Tibial artery (tissue), 4 donors: ENCODE results near the gene SRGAP2B.
A peak's percentile ranks its signal among the peaks of the same experiment; 100 is the strongest.
"Not testable (repeated sequence)": the region's sequence is repeated elsewhere in the genome, so short reads cannot be mapped to it uniquely, and the experiment has no call there.

Experiments used
- DNase-seq, 2 donors: peaks; one replicate each; pipeline ENCODE4 v3.0.0-alpha.2; 2019
- H3K27ac ChIP-seq, 2 donors: fragments of 200-600 bp; sonication (generic) in 1 of 2; 1 replicate in 1 of 2; 2 replicates in 1 of 2; pipeline ENCODE4 v1.5.1; 2018 to 2019; ENCODE audit warnings: mild to moderate bottlenecking in 1 of 2
- H3K27me3 ChIP-seq, 2 donors: fragments of 200-600 bp; sonication (generic) in 1 of 2; one replicate each; pipeline versions ENCODE4 v1.5.1 to v1.6.0; 2016 to 2019
- H3K36me3 ChIP-seq, 3 donors: fragments of 200-600 bp; sonication (generic) in 2 of 3; one replicate each; pipeline ENCODE4 v1.5.1; 2016 to 2019; ENCODE audit warnings: mild to moderate bottlenecking in 2 of 3
- H3K4me1 ChIP-seq, 4 donors: fragments of 200-600 bp; sonication (generic) in 2 of 4; 1 replicate in 3 of 4; 2 replicates in 1 of 4; pipeline ENCODE4 v1.5.1; 2016 to 2019
- H3K4me3 ChIP-seq, 2 donors: fragments of 200-600 bp; sonication (generic) in 1 of 2; 1 replicate in 1 of 2; 2 replicates in 1 of 2; pipeline ENCODE4 v1.5.1; 2018 to 2019; ENCODE audit warnings: mild to moderate bottlenecking in 2 of 2
- H3K9me3 ChIP-seq, 3 donors: fragments of 200-600 bp; sonication (generic) in 1 of 3; one replicate each; pipeline ENCODE4 v1.5.1; 2016 to 2019
- intact Hi-C: fragments of 100-400 bp; cut with DNase I; formaldehyde crosslinking; loops from one replicate; pipeline ENCODE4 v1.15.0; 2023; ENCODE audit warnings: low total_unique reads

Gene SRGAP2B

GRCh38 chr1:145114560-145115057 is 19.5 kb upstream of the SRGAP2B start:
- H3K9me3 ChIP-seq, H3K4me3 ChIP-seq, DNase-seq, H3K27ac ChIP-seq, H3K36me3 ChIP-seq, H3K27me3 ChIP-seq, intact Hi-C loops, H3K4me1 ChIP-seq: not testable (repeated sequence)

DNA sequence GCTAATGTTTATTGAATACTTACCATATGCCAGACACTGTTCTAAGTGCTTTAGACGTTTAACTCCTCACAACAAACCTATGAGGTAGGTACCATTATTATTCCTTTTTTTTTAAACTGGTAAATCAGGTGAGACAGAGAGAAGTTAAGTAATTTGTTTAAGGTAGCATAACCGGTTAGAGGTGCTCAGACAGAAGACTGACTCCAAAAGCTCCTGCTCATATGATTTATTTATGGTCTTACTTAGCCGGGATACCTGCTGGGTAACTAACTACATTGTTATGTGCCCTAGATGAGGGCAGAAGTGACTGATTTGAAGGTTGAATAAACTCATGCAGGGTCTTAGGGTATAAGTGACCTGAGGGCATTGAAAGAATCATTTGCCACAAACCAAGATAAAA is 17.6 kb upstream of the SRGAP2B start:
- H3K4me1 ChIP-seq, intact Hi-C loops, H3K36me3 ChIP-seq, H3K9me3 ChIP-seq, DNase-seq, H3K4me3 ChIP-seq, H3K27ac ChIP-seq, H3K27me3 ChIP-seq: not testable (repeated sequence)

GRCh38 chr1:145111674-145112073 is 16.5 kb upstream of the SRGAP2B start:
- H3K4me1 ChIP-seq, H3K27me3 ChIP-seq, DNase-seq, H3K36me3 ChIP-seq, intact Hi-C loops, H3K27ac ChIP-seq, H3K9me3 ChIP-seq, H3K4me3 ChIP-seq: not testable (repeated sequence)

- H3K27me3 ChIP-seq, H3K4me3 ChIP-seq, H3K36me3 ChIP-seq, H3K27ac ChIP-seq, H3K4me1 ChIP-seq, H3K9me3 ChIP-seq, DNase-seq, intact Hi-C loops: not testable (repeated sequence)
Observed at GRCh38 chr1:145103294-145103693, 8.2 kb upstream of the SRGAP2B start.

- H3K27ac ChIP-seq, H3K4me3 ChIP-seq, intact Hi-C loops, H3K27me3 ChIP-seq, H3K9me3 ChIP-seq, H3K4me1 ChIP-seq, DNase-seq, H3K36me3 ChIP-seq: not testable (repeated sequence)
Observed at GRCh38 chr1:145101725-145102124, 6.6 kb upstream of the SRGAP2B start.

DNA sequence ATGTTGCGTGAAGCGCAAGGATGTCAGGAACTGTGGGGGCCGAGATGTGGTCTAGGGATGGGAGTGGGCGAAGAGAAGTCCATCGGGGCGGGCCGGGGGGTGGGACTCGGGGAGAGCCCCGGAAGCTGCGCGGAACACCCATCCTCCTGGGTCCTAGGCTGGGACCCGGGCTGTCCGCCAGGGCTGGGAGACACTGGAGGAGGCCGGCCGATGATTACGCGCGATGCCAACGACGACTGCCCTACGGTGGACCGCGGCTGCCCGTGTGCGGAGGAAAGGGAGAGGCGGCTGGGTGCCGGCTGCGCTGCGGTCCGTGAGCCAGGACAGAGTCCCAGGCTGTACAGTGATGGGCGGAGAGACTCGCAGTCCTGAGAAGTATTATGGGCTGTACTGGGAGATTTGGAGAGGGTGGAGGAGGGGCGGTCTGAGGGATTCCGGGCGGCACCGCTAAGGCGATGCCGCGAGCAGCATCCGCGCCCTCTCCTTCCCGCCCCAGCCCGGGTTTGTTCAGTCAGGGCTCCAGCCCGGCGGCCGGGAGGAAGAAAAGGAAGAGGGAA is 395 bp downstream of the SRGAP2B start:
- H3K36me3 ChIP-seq, H3K9me3 ChIP-seq, H3K4me1 ChIP-seq, intact Hi-C loops, H3K27me3 ChIP-seq: not testable (repeated sequence)
- H3K4me3 ChIP-seq, result peak overlapping the region; percentile 44 to 49
- DNase-seq, result peak; percentile 6 to 66
- peak overlapping the region in 1 of 2 donors; percentile 67 for H3K27ac ChIP-seq

- Histone ChIP-seq H3K4me3 (peak overlapping the region in 1 of 2 donors; percentile 52), H3K27ac (peak overlapping the region in 1 of 2 donors; percentile 59)
- H3K27me3 ChIP-seq, H3K9me3 ChIP-seq, H3K4me1 ChIP-seq, H3K36me3 ChIP-seq, intact Hi-C loops: not testable (repeated sequence)
- DNase-seq, result peak in 1 of 2 donors; percentile 82
Observed at GRCh38 chr1:145093517-145094149, 1.5 kb downstream of the SRGAP2B start.

GRCh38 chr1:145082483-145083255 is 12.5 kb downstream of the SRGAP2B start:
- H3K4me1 ChIP-seq, intact Hi-C loops, H3K36me3 ChIP-seq, H3K27me3 ChIP-seq, DNase-seq, H3K4me3 ChIP-seq, H3K9me3 ChIP-seq, H3K27ac ChIP-seq: not testable (repeated sequence)

DNA sequence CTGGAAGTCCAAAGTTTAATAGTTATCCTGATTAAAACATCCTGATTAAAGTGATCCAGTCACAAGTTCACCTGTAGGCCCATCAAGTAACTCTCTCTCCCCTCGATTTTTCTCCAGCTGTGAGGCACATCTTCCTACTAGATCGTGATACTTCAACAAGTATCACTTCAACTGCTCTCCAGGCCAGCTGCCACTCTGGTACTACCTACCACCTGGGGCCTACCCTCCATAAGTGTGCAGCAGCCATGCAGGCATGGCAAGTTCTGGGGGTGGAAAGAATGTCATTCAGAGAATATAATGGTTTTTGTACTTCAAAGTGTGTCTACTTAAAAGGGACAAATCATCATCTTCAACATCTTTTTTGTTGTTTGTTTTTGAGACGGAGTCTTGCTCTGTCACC is 14.9 kb downstream of the SRGAP2B start:
- H3K27ac ChIP-seq, H3K4me1 ChIP-seq, H3K27me3 ChIP-seq, H3K36me3 ChIP-seq, H3K4me3 ChIP-seq, intact Hi-C loops, H3K9me3 ChIP-seq, DNase-seq: not testable (repeated sequence)

DNA sequence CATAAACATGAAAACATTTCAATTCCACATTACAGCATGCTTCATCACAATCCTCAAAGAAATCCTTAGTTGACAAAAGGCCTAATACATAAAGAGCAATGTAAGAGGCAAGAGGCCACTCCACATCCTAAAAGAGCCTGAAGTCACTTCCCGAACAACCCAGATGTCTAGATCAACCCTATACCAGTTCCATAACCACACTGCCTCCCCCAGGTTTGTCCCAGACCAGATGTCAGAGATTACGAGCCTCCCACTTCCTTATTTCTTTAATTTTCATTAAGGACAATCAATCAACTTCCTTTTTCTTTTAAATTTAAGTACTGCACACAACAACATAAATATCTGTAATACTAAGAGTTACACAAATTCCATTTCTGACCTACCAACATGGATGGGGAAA is 15.4 kb downstream of the SRGAP2B start:
- H3K27me3 ChIP-seq, H3K36me3 ChIP-seq, H3K4me3 ChIP-seq, intact Hi-C loops, H3K27ac ChIP-seq, H3K9me3 ChIP-seq, DNase-seq, H3K4me1 ChIP-seq: not testable (repeated sequence)

DNA sequence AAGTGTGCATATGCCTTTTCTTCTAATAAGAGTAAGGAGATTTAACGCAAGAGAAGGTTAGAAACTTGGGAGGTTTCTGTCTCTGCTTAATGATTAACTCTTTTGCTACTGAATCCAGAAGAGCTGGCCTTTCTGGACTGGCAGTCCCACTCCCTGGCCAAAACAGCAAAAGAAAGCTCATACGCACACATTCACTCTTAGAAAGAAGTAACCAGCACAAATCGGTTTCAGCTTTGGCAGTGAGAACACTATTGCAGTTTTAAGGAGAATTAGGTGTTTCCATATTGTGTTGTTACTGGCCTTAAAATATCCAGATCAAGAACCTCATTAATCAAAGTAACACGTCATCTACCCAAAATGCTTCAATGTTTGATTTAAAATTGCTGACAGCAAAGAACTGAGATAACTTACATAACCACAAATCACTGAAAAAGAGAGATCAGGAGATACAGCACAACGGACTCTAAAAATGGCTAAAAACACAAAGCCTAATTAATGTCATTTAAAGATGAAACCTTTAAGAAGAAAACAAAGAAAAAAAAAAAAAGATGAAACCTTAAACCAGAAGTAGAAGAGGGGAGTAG is 16.2 kb downstream of the SRGAP2B start:
- H3K4me1 ChIP-seq, DNase-seq, H3K36me3 ChIP-seq, H3K27me3 ChIP-seq, intact Hi-C loops, H3K4me3 ChIP-seq, H3K27ac ChIP-seq, H3K9me3 ChIP-seq: not testable (repeated sequence)

DNA sequence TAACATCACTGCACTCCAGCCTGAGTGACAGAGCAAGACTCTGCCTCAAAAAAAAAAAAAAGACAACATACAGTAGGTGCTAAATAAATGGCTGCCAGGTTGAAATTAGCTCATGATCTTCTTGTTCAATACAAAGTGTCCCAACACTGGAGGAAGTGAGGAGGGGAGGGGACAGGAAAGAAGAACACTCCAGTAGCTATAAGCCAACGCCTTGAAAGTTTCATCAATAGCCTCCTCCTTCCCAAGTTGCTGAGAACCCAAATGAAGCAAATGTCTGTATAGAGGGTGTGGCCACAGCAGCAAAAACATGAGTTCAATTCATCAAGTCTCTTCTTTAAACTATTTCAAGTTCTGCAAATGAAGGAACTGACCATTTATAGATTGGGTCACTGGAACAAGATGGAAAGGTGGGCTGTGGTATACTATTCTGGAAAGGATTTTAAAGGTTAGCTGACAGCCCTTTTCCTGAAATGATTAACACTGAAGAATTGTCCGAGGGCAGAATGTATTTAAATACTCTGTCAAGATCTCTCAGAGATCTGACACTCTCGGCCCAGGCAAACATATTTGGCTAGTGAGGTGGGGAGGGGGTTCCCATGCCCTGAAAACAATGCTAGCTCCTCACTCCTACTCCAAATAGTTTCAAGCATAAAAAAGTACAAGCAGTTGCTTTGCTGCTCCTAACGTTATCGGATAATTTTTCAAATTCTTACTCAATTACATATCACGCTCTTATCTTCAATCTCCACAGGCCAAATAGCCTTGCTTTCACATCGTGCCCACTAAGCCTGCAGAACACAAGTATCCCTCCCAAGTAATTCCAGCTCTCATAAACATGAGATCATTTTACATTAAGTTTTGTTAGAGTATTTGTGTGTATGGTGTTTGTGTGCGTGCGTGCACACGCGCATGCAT is 17.0 kb downstream of the SRGAP2B start:
- intact Hi-C loops, H3K36me3 ChIP-seq, DNase-seq, H3K27ac ChIP-seq, H3K9me3 ChIP-seq, H3K27me3 ChIP-seq, H3K4me3 ChIP-seq, H3K4me1 ChIP-seq: not testable (repeated sequence)

GRCh38 chr1:145076877-145077276 is 18.3 kb downstream of the SRGAP2B start:
- H3K27me3 ChIP-seq, H3K36me3 ChIP-seq, H3K4me3 ChIP-seq, H3K9me3 ChIP-seq, DNase-seq, intact Hi-C loops, H3K4me1 ChIP-seq, H3K27ac ChIP-seq: not testable (repeated sequence)
